IMR-90 (cell line): Measurements from ENCODE around the gene ZSCAN5B. TPM values are rescaled to one million over a fixed set of nuclear protein-coding genes. Genes with fewer than 3 reads are reported as not detected.
A peak's percentile ranks its signal among the peaks of the same experiment; 100 is the strongest.

Source experiments
- ATAC-seq: fragments of 200-7000 bp; cut with Tn5 transposase; 2 replicates; pipeline ENCODE4 v1.9.1; 2020; ENCODE audit warnings: low read depth, mild to moderate bottlenecking, moderate library complexity
- BruUV-seq: library from RNA; stranded (reverse); fragments of 400-500 nt; replicated peaks from 2 replicates; lab custom pipeline; 2021; lab: Mats Ljungman, UMichigan
- CTCF ChIA-PET: fragments of 300-600 bp; formaldehyde crosslinking; extraction: SDS; loops from one replicate; lab custom pipeline; 2021; ENCODE audit warnings: antibody characterized with exemption; lab: Yijun Ruan, JAX
- POLR2A ChIA-PET: fragments of 300-600 bp; sonication (Branson Sonifier 250); formaldehyde crosslinking; loops from one replicate; lab custom pipeline; 2022; ENCODE audit warnings: antibody characterized with exemption; ENCODE audit not compliant: unreplicated experiment; lab: Charles Lee
- DNase-seq: peaks from one replicate; pipeline ENCODE4 v3.0.0; 2013
- H2AFZ ChIP-seq: replicated peaks from 2 replicates; pipeline ENCODE3; 2013; ENCODE audit warnings: low read length, mild to moderate bottlenecking; ENCODE audit not compliant: poor library complexity
- H2AK5ac ChIP-seq: 2 replicates; pipeline ENCODE4 v1.6.1; 2013; ENCODE audit warnings: low read depth, low read length, inconsistent platforms
- H2AK9ac ChIP-seq: replicated peaks from 2 replicates; pipeline ENCODE3; 2013; ENCODE audit warnings: mild to moderate bottlenecking, low read depth, low read length, moderate library complexity; ENCODE audit not compliant: poor library complexity
- H2BK120ac ChIP-seq: 2 replicates; pipeline ENCODE4 v1.6.1; 2013; ENCODE audit warnings: low read depth, low read length, inconsistent platforms
- H2BK15ac ChIP-seq: 3 replicates; pipeline ENCODE4 v1.6.1; 2013; ENCODE audit warnings: low read depth, low read length, inconsistent platforms
- H2BK20ac ChIP-seq: 2 replicates; pipeline ENCODE4 v1.6.1; 2013; ENCODE audit warnings: low read depth, mild to moderate bottlenecking, inconsistent platforms, low read length, moderate library complexity
- H2BK5ac ChIP-seq: 2 replicates; pipeline ENCODE4 v1.6.1; 2013; ENCODE audit warnings: mild to moderate bottlenecking, low read depth, low read length, inconsistent platforms; ENCODE audit not compliant: poor library complexity, severe bottlenecking
- H3K14ac ChIP-seq: replicated peaks from 2 replicates; pipeline ENCODE4 v1.6.1; 2013; ENCODE audit warnings: low read depth, low read length, inconsistent platforms
- H3K18ac ChIP-seq: 2 replicates; pipeline ENCODE4 v1.6.1; 2013; ENCODE audit warnings: low read depth, low read length, control low read depth
- H3K23ac ChIP-seq: 2 replicates; pipeline ENCODE4 v1.6.1; 2013; ENCODE audit warnings: low read depth, low read length, inconsistent platforms
- H3K27ac ChIP-seq: 2 replicates; pipeline ENCODE4 v1.5.1; 2013; ENCODE audit warnings: mild to moderate bottlenecking, control low read depth, low read length; ENCODE audit not compliant: insufficient read depth
- H3K27me3 ChIP-seq: 2 replicates; pipeline ENCODE4 v1.6.1; 2013; ENCODE audit warnings: low read length; ENCODE audit not compliant: control insufficient read depth, insufficient read depth
- H3K36me3 ChIP-seq: 2 replicates; pipeline ENCODE4 v1.6.1; 2013; ENCODE audit warnings: low read length, mixed read lengths; ENCODE audit not compliant: control insufficient read depth, insufficient read depth
- H3K4ac ChIP-seq: 2 replicates; pipeline ENCODE4 v1.6.1; 2013; ENCODE audit warnings: low read depth, low read length, inconsistent platforms
- H3K4me1 ChIP-seq: 2 replicates; pipeline ENCODE4 v1.6.1; 2013; ENCODE audit warnings: low read length, mixed read lengths; ENCODE audit not compliant: control insufficient read depth, insufficient read depth
- H3K4me2 ChIP-seq: 2 replicates; pipeline ENCODE4 v1.6.1; 2013; ENCODE audit warnings: low read depth, mild to moderate bottlenecking, control low read depth, low read length, moderate library complexity
- H3K4me3 ChIP-seq: 2 replicates; pipeline ENCODE4 v1.5.1; 2013; ENCODE audit warnings: low read depth, mild to moderate bottlenecking, control low read depth, low read length, moderate library complexity; ENCODE audit not compliant: insufficient read depth
- H3K56ac ChIP-seq: 2 replicates; pipeline ENCODE4 v1.6.1; 2013; ENCODE audit warnings: low read length, inconsistent platforms; ENCODE audit not compliant: insufficient read depth; ENCODE audit errors: extremely low read depth
- H3K79me1 ChIP-seq, 2 experiments: 2 replicates each; pipeline ENCODE4 v1.6.1; 2013; ENCODE audit warnings: low read length in 2 of 2, inconsistent platforms in 1 of 2, low read depth in 1 of 2
- H3K9ac ChIP-seq: 2 replicates; pipeline ENCODE4 v1.6.1; 2013; ENCODE audit warnings: low read depth, low read length, control low read depth
- H3K9me1 ChIP-seq: 2 replicates; pipeline ENCODE4 v1.6.1; 2013; ENCODE audit warnings: low read length, inconsistent platforms; ENCODE audit not compliant: insufficient read depth
- H3K9me3 ChIP-seq: 2 replicates; pipeline ENCODE4 v1.6.1; 2013; ENCODE audit warnings: low read length; ENCODE audit not compliant: control insufficient read depth, insufficient read depth
- H4K20me1 ChIP-seq: 2 replicates; pipeline ENCODE4 v1.6.1; 2013; ENCODE audit warnings: low read length, inconsistent platforms; ENCODE audit not compliant: insufficient read depth
- H4K5ac ChIP-seq: 2 replicates; pipeline ENCODE4 v1.6.1; 2013; ENCODE audit warnings: mild to moderate bottlenecking, low read depth, low read length, control low read depth
- H4K8ac ChIP-seq, 2 experiments: 2 replicates each; pipeline ENCODE4 v1.6.1; 2013; ENCODE audit warnings: low read depth in 2 of 2, low read length in 2 of 2, control low read depth in 1 of 2, inconsistent platforms in 1 of 2
- H4K91ac ChIP-seq: 2 replicates; pipeline ENCODE4 v1.6.1; 2013; ENCODE audit warnings: low read depth, low read length, inconsistent platforms; ENCODE audit not compliant: insufficient read depth
- CEBPB ChIP-seq: IDR thresholded peaks from 2 replicates; pipeline ENCODE4 v1.6.1; 2012; ENCODE audit warnings: low read depth, low read length, improper control_type of control experiment
- RAD21 ChIP-seq: IDR thresholded peaks from 2 replicates; pipeline ENCODE4 v1.6.1; 2012; ENCODE audit warnings: low read length, improper control_type of control experiment
- WGBS, 2 experiments: methylation state at CpG; one replicate each; pipeline versions ENCODE4 v1.1.5 to v1.1.7; 2013; ENCODE audit warnings: missing lambda C conversion rate in 2 of 2; ENCODE audit not compliant: insufficient read length in 1 of 2; ENCODE audit errors: extremely low coverage in 2 of 2; 5-methylcytosine and 5-hydroxymethylcytosine counted together
- dilution Hi-C: fragments of 300-500 bp; cut with HindIII; formaldehyde crosslinking; loops from one replicate; pipeline ENCODE4 v1.14.3; 2018; ENCODE audit warnings: low sequenced_read_pairs; ENCODE audit not compliant: unreplicated experiment
- in situ Hi-C: fragments of 300-500 bp; cut with MboI; formaldehyde crosslinking; loops from 3 replicates; pipeline ENCODE4 v1.14.3; 2019; ENCODE audit warnings: low sequenced_read_pairs, inconsistent platforms, mixed read lengths
- intact Hi-C: fragments of 100-400 bp; cut with micrococcal nuclease; formaldehyde crosslinking; loops from 2 replicates; pipeline ENCODE4 v1.10.0; 2022
- polyA plus RNA-seq, 3 experiments: library from polyadenylated mRNA; depleted of rRNA; stranded (reverse); fragments of >200 nt; gene quantifications; 2 replicates each; pipeline ENCODE4 v1.2.3, GENCODE V29; 2012; ENCODE audit warnings: low replicate concordance in 1 of 3
- total RNA-seq: library from RNA; depleted of rRNA; stranded (reverse); fragments of >200 nt; gene quantifications from 2 replicates; pipeline ENCODE4 v1.2.3, GENCODE V29; 2012

The ZSCAN5B gene
- total and polyA plus RNA-seq, 2 of the 4 experiments (the other 2 are of a cell fraction): not detected

DNA sequence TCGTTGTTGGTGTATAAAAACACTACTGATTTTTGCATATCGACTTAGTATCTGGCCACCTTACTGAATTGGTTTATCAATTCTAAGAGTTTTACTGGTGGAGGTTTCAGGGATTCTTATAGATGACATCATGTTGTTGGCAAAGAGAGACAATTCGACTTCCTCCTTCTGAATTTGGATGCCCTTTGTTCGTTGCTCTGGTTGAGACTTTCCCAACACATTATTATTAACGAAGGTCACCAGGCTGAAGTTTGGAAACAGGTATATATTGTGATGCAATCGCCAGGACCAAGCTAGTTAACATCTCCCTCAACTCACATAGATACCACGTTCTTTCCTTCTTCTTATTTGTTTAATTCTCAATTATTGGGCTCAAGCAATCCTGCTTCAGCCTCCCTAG lies 2.1 kb upstream of the ZSCAN5B start:
- POLR2A ChIA-PET: no interaction called here
- H2AK9ac ChIP-seq: no peak overlapping the region
- H2BK5ac ChIP-seq: no peak overlapping the region
- ATAC-seq (no peak), DNase-seq (no peak)
- H3K56ac ChIP-seq: no peak overlapping the region
- H4K91ac ChIP-seq: no peak overlapping the region
- no peaks in the 10 kb centered on the region for H4K20me1 ChIP-seq
- BruUV-seq: no TSS peak
- no peak overlapping the region for H3K4me2 ChIP-seq
- no peak overlapping the region for H3K4ac ChIP-seq
- H2BK120ac ChIP-seq: no peak overlapping the region
- no CpG with 5 or more reads among the region's 7 CpGs for WGBS, 2 experiments
- intact Hi-C loops (no loop called here), dilution Hi-C loops (no loop called here), in situ Hi-C loops (no loop called here)
- H3K9me3 ChIP-seq: peaks cover 2% of the 10 kb centered on the region; the same call in 1 of the 2 replicates
- no peak overlapping the region for H2AFZ ChIP-seq
- H3K36me3 ChIP-seq: no peaks in the 10 kb centered on the region
- no peaks in the 10 kb centered on the region for H3K4me1 ChIP-seq
- no peak overlapping the region for H3K27ac ChIP-seq
- no peak overlapping the region for H3K4me3 ChIP-seq
- no peak overlapping the region for H3K18ac ChIP-seq
- H4K8ac ChIP-seq: no peak overlapping the region
- TF ChIP-seq RAD21 (no peak), CEBPB (0 out of 2 replicates have a peak, but pooled peaks have one; percentile 7)
- H2BK15ac ChIP-seq: no peak overlapping the region
- no peak overlapping the region for H3K14ac ChIP-seq
- H3K23ac ChIP-seq: no peak overlapping the region
- no peak overlapping the region for H2BK20ac ChIP-seq
- no peak overlapping the region for H3K9ac ChIP-seq
- no peaks in the 10 kb centered on the region for H3K27me3 ChIP-seq
- H4K5ac ChIP-seq: no peak overlapping the region
- H3K79me1 ChIP-seq: no peaks in the 10 kb centered on the region
- H2AK5ac ChIP-seq: no peak overlapping the region
- CTCF ChIA-PET: no interaction called here
- no peaks in the 10 kb centered on the region for H3K9me1 ChIP-seq
